Measurements from ENCODE around the gene IFNAR1. TPM values are rescaled to one million over a fixed set of nuclear protein-coding genes. Genes with fewer than 3 reads are reported as not detected.

IFNAR1 gene
- total RNA-seq, 3 donors from 2014 or later (not counting 1 experiment from before 2014, with no cell fraction given) = 15.0 to 21.3 (median 19.3) TPM

DNA sequence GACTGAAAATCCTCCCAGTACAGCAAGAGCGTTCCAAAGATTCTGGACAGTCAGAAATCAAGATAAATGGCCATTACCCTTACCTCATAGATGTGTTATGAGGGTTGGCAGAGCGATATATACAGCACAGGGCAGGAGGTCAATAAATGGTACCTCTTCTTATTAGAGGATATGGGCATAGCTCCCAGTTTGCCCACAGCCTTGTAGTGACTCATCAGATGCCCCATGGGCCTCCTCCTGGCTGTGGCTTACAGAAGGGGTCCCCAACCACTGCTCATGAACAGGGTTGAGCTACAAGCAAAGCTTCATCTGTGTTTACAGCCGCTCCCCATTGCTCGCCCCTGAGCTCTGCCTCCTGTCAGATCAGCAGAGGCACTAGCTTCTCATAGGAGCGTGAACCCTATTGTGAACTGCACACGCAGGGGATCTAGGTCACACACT lies 71.1 kb downstream of the IFNAR1 start:
- H3K9me3 Mint-ChIP-seq = no peaks in the 10 kb centered on the region
- no peak overlapping the region for H3K27ac ChIP-seq (ENCODE audit: low read length)
- no peak overlapping the region for H3K4me3 ChIP-seq (ENCODE audit: low read length)
- H3K9me3 ChIP-seq (ENCODE audit: control insufficient read depth, insufficient read depth, low read length) = no peaks in the 10 kb centered on the region
- peaks cover 58 to 72% of the 10 kb centered on the region in 2 donors for H3K27me3 Mint-ChIP-seq (ENCODE audit: low read depth in 2 of 2)
- ATAC-seq (no peak), DNase-seq (no peak)
- TF ChIP-seq, protein P1, sequence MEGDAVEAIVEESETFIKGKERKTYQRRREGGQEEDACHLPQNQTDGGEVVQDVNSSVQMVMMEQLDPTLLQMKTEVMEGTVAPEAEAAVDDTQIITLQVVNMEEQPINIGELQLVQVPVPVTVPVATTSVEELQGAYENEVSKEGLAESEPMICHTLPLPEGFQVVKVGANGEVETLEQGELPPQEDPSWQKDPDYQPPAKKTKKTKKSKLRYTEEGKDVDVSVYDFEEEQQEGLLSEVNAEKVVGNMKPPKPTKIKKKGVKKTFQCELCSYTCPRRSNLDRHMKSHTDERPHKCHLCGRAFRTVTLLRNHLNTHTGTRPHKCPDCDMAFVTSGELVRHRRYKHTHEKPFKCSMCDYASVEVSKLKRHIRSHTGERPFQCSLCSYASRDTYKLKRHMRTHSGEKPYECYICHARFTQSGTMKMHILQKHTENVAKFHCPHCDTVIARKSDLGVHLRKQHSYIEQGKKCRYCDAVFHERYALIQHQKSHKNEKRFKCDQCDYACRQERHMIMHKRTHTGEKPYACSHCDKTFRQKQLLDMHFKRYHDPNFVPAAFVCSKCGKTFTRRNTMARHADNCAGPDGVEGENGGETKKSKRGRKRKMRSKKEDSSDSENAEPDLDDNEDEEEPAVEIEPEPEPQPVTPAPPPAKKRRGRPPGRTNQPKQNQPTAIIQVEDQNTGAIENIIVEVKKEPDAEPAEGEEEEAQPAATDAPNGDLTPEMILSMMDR (IDR thresholded peaks at IDR 0.05) = no peak
- no peaks in the 10 kb centered on the region for H3K36me3 Mint-ChIP-seq
- 83% methylated on average over 5 of the region's 6 CpGs for WGBS (ENCODE audit: insufficient coverage)
- H3K4me1 ChIP-seq (ENCODE audit: control insufficient read depth, insufficient read depth, low read length) = peaks cover 20% of the 10 kb centered on the region
- intact Hi-C loops (cut with micrococcal nuclease) = no loop called here
- no peaks in the 10 kb centered on the region for H3K36me3 ChIP-seq (ENCODE audit: control insufficient read depth, insufficient read depth, low read length)
- no peak overlapping the region for H3K4me3 Mint-ChIP-seq
- no peak overlapping the region for H3K27ac Mint-ChIP-seq
- H3K4me1 Mint-ChIP-seq = peaks cover 0 to 2% of the 10 kb centered on the region in 2 donors
- H3K27me3 ChIP-seq (ENCODE audit: control insufficient read depth, insufficient read depth, low read length) = peaks cover 54% of the 10 kb centered on the region

DNA sequence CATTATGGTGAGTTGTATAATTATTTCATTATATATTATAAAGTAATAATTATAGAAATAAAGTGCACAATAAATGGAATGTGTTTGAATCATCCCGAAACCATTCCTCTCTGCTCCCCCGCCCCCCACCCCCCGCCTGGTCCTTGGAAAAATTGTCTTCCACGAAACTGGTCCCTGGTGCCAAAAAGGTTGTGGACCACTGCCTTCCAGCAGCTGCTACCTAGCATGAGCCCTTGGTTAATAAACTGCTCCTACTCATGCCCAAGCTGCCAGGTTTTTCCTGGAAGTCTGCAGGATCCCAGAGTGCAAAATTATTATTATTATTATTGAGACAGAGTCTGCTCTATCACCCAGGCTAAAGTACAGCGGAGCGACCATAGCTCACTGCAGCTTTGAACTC lies 71.7 kb downstream of the IFNAR1 start:
- Histone ChIP-seq H3K4me1 (ENCODE audit: control insufficient read depth, insufficient read depth, low read length) (peaks cover 20% of the 10 kb centered on the region), H3K27me3 (ENCODE audit: control insufficient read depth, insufficient read depth, low read length) (peaks cover 51% of the 10 kb centered on the region), H3K4me3 (ENCODE audit: low read length) (no peak overlapping the region), H3K36me3 (ENCODE audit: control insufficient read depth, insufficient read depth, low read length) (no peaks in the 10 kb centered on the region), H3K9me3 (ENCODE audit: control insufficient read depth, insufficient read depth, low read length) (no peaks in the 10 kb centered on the region), H3K27ac (ENCODE audit: low read length) (no peak overlapping the region)
- intact Hi-C loops (cut with micrococcal nuclease) = no loop called here
- WGBS (ENCODE audit: insufficient coverage) = 95% methylated on average over 6 of the region's 6 CpGs
- no peak for DNase-seq
- Mint-ChIP-seq H3K27ac (no peak overlapping the region), H3K27me3 (ENCODE audit: low read depth in 2 of 2) (peaks cover 61 to 74% of the 10 kb centered on the region in 2 donors), H3K4me3 (no peak overlapping the region), H3K9me3 (no peaks in the 10 kb centered on the region), H3K36me3 (no peaks in the 10 kb centered on the region), H3K4me1 (peaks cover 0 to 4% of the 10 kb centered on the region in 2 donors)
- no peak for ATAC-seq
- TF ChIP-seq, protein P1 (IDR thresholded peaks at IDR 0.05) = no peak

DNA sequence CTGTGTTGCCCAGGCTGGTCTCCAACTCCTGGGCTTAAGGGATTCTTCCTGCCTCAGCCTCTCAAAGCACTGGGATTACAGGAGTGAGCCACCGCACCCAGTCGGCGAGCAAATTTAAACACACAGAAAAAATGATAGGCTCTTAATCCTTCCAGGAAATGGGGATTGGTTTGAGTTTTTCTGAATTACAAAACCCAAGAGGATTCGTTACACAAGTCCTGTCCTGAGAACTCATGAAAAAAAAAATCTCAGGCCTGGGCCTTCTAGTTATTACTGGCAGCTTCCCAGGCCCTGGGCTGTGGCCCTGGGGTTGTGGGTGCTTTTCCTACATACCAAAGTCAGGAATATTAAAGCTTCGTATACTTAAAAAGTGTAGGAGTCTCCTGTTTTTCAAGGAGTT lies 72.2 kb downstream of the IFNAR1 start:
- no peaks in the 10 kb centered on the region for H3K36me3 Mint-ChIP-seq
- no peak for ATAC-seq
- WGBS (ENCODE audit: insufficient coverage) = 95% methylated on average over 4 of the region's 5 CpGs

More for the DNA sequence above, 72.2 kb downstream of the IFNAR1 start:
- Histone ChIP-seq H3K27ac (ENCODE audit: low read length) (no peak overlapping the region), H3K9me3 (ENCODE audit: control insufficient read depth, insufficient read depth, low read length) (no peaks in the 10 kb centered on the region), H3K4me3 (ENCODE audit: low read length) (no peak overlapping the region), H3K36me3 (ENCODE audit: control insufficient read depth, insufficient read depth, low read length) (no peaks in the 10 kb centered on the region), H3K4me1 (ENCODE audit: control insufficient read depth, insufficient read depth, low read length) (peaks cover 20% of the 10 kb centered on the region), H3K27me3 (ENCODE audit: control insufficient read depth, insufficient read depth, low read length) (peaks cover 50% of the 10 kb centered on the region)
- TF ChIP-seq, protein P1 (IDR thresholded peaks at IDR 0.05) = no peak
- intact Hi-C loops (cut with micrococcal nuclease) = no loop called here
- H3K4me1 Mint-ChIP-seq = peaks cover 0 to 4% of the 10 kb centered on the region in 2 donors
- DNase-seq = no peak
- no peak overlapping the region for H3K4me3 Mint-ChIP-seq
- H3K27ac Mint-ChIP-seq = no peak overlapping the region
- H3K9me3 Mint-ChIP-seq = no peaks in the 10 kb centered on the region
- H3K27me3 Mint-ChIP-seq (ENCODE audit: low read depth in 2 of 2) = peaks cover 61 to 73% of the 10 kb centered on the region in 2 donors
